Esophagus mucosa (tissue), 1 donor: ENCODE results near the gene MYO1B. TPM values are rescaled to one million over a fixed set of nuclear protein-coding genes. Genes with fewer than 3 reads are reported as not detected.

ENCODE experiments used
- ATAC-seq: fragments of 200-7000 bp; cut with Tn5 transposase; one replicate; pipeline ENCODE4 v1.9.1; 2020
- total RNA-seq: library from RNA; stranded (reverse); gene quantifications from one replicate; pipeline ENCODE4 v1.2.4, GENCODE V29; 2023
- donor health status: DM: yes; HTN: yes; CAD: no.

MYO1B gene
- total RNA-seq, 1 donor from 2014 or later = 65.2 TPM

DNA sequence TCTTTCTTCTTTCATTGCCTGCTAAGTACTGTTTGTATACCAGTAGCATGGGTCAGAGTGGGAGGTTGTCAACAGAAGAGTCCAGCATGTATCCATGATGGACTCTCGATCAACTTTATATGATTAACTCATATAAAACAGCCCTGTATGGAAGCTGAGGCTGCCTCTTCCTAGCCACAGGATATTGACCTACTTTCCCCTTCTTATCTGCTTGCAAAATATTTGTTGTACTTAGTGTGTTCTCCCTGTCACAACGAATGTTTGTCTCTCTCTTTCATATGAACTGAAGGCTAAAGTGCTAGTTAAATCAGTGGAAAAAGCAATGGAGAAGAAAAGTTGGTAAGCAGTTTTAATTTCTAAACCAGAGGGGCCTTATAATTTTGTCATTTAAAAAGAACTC lies 17.8 kb downstream of the MYO1B start:
- ATAC-seq = no peak

GRCh38 chr2:191264647-191265081 lies 19.5 kb downstream of the MYO1B start:
- no peak for ATAC-seq

- ATAC-seq = peak; percentile 84
Observed at GRCh38 chr2:191265311-191266170, 20.3 kb downstream of the MYO1B start.

- no peak for ATAC-seq
Observed at GRCh38 chr2:191266201-191266600, 21.0 kb downstream of the MYO1B start.

GRCh38 chr2:191268596-191268995 lies 23.4 kb downstream of the MYO1B start:
- ATAC-seq = no peak

- ATAC-seq = peak; percentile 47
Observed at GRCh38 chr2:191270306-191271161, 25.3 kb downstream of the MYO1B start.

- no peak for ATAC-seq
Observed at GRCh38 chr2:191272064-191272463, 26.9 kb downstream of the MYO1B start.

GRCh38 chr2:191274413-191274815 lies 29.2 kb downstream of the MYO1B start:
- no peak for ATAC-seq

GRCh38 chr2:191276792-191277465 lies 31.7 kb downstream of the MYO1B start:
- ATAC-seq = no peak

- ATAC-seq = no peak
Observed at GRCh38 chr2:191280290-191280689, 35.1 kb downstream of the MYO1B start.

DNA sequence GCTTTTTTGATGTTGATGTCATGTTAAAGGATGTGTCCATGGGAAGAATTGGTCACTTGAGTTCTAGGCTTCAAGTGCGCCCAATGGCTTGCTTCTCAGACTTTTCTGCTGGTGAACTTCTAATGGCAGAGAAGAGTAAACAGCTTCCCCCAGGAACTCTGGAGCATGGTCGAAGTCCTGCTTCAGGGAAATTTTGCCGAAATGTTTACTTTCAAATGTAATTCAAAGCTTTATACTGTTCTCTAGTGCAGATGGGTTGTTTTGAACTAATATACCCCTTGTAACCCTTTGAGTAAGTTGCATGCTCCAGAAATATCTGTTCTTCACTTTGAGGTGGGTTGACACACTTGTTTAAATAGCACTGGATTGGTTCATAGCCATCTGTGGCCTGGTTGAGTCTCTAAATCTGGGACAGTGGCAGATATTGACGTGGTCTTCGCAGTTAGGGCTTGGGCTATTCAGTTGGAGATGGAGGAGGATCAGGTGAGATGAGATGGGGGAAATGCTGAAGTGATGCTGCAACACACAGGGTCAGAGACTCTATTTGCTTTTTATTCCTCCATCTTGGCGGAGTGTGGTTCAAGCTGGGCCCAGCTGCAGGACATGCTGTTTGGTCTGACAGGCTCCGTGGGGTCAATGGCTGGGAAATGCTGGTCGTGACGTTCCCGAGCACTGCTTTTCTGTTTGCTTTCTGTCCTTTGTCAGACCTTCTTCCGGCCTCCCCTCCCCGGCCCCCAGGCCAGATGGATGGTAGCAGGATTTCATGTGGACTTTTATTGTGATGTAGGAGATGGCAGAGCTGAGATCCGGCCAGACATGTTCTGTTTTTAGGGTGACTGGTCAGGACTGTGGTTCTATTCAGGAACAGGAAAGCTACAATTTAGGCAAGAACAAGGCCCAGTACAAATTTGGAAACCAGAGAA lies 35.9 kb downstream of the MYO1B start:
- no peak for ATAC-seq

- ATAC-seq = no peak
Observed at GRCh38 chr2:191285252-191285651, 40.0 kb downstream of the MYO1B start.

- ATAC-seq = no peak
Observed at GRCh38 chr2:191287820-191288219, 42.6 kb downstream of the MYO1B start.

DNA sequence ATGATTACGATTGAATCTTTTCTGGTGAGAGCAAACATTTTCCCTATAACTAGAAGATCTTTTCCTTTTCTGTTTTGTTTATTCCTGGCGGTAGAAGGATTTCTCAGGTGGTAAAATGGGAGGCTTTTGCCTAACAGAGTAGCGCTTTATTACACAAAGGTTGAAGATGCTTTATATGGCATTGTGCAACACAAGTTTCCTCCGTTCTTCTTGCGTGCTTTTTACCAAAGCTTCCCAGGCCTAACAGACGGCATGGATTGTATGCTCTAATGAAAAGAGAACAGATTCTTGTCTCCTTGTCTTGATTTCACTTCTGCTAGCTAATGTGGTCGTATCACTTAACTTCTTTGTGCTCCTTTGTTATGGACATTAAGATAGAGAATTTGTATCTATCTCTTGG lies 43.8 kb downstream of the MYO1B start:
- no peak for ATAC-seq

- no peak for ATAC-seq
Observed at GRCh38 chr2:191291471-191291870, 46.3 kb downstream of the MYO1B start.

DNA sequence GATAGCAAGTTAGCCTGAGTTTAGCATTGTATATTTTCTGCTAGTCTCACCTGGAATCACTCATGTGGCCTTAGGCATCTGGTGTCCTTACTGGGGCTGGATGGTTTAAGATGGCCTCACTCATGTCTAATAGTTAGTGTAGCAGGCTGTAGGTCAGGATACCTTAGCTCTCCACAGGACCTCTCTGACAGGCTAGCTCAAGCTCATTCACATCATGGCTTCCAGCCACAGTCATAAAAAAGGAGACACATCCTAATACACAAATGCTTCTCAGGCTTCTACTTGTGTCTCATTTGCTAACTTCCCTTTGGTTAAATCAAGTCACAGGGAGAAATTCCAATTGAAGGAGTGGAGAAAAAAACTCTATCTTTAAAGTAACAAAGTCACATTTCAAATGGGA lies 47.7 kb downstream of the MYO1B start:
- no peak for ATAC-seq

GRCh38 chr2:191295088-191295487 lies 49.9 kb downstream of the MYO1B start:
- ATAC-seq = no peak

DNA sequence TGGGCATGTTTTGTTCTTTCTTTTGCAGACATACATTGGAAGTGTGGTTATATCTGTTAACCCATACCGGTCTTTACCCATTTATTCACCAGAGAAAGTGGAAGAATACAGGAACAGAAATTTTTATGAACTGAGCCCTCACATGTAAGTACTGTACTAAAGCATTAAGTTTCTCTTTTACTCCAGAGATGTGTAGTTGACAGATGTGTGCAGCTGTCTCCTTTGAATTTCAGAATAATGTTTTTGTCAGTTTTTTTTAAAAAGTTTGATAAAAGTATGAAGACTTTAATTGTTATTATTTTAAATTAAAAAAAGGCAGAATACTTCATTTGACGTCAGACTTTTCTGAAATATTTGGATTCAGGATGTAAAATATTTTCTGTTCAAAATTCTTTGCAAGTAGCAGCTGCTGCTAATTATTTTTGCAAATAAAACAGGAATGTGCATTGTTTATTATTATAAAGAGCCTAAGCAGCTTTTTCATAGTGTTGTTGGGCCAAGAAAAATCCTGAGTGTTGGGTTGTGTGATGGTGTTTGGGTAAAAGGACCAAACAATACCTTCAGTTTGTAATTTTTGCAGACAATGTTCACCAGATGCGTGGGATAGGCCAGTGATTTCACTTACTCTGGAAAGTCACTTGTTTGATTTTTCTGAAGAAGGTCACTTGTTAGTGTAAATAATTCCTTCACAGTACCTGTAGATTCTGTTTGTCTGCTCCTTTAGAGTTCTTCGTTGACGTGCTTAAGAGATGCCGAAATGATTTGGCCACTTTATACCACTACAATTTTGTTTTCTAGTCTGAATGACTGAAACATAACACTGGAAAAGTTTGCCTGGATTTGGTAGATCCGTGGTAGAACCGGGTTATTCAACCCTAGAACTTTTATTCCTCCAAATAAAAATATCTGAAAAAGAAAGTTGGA lies 51.1 kb downstream of the MYO1B start:
- ATAC-seq = no peak

GRCh38 chr2:191297033-191297432 lies 51.8 kb downstream of the MYO1B start:
- no peak for ATAC-seq

DNA sequence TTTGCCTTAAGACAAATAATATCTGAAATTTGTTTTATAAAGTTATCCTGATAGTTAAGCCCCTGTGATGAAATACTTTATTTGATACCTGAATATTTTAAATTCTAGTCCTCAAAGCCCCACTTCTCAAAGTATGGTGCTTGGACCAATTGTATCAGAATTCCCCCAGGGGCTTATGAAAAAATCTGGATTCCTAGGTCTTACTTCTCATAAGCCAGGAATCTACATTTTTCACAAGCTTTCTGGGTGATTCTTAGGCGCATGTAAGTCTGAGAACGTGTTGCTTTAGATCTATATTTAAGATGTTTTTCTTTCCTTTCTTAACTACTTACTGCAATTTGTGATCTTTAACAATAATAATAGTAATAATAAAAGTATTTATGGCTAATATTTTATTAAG lies 53.1 kb downstream of the MYO1B start:
- no peak for ATAC-seq

GRCh38 chr2:191299010-191299409 lies 53.8 kb downstream of the MYO1B start:
- no peak for ATAC-seq
